Stimulated activated naive B cell treated with anti-CD40 and anti-IgM and Interleukin-4, amounts not matched to agents 10 μg/mL and 1 μg/mL and 100 μg/mL, for 72 hours (primary cell): ENCODE data around the gene TMEM259.

Experiments
- ATAC-seq, 2 donors: fragments of 150-1000 bp; cut with Tn5 transposase; replicated peaks; 2 replicates each; pipeline ENCODE4 v1.10.0; 2021; ENCODE audit warnings: moderate library complexity in 1 of 2
- DNase-seq: peaks from one replicate; pipeline ENCODE4 v3.0.0; 2021
- H3K27ac Mint-ChIP-seq: one replicate; pipeline ENCODE4 v1.8.0; 2022; ENCODE audit warnings: mild to moderate bottlenecking, mixed read lengths
- H3K27me3 Mint-ChIP-seq, 2 donors: one replicate each; pipeline ENCODE4 v1.8.0; 2022; ENCODE audit warnings: mixed read lengths in 2 of 2
- H3K36me3 Mint-ChIP-seq, 2 donors: one replicate each; pipeline ENCODE4 v1.8.0; 2022; ENCODE audit warnings: mixed read lengths in 2 of 2, mild to moderate bottlenecking in 1 of 2
- H3K4me1 Mint-ChIP-seq, 2 donors: one replicate each; pipeline ENCODE4 v1.8.0; 2022; ENCODE audit warnings: mixed read lengths in 2 of 2, mild to moderate bottlenecking in 1 of 2
- H3K4me3 Mint-ChIP-seq, 2 donors: one replicate each; pipeline ENCODE4 v1.8.0; 2022; ENCODE audit warnings: mild to moderate bottlenecking in 2 of 2, mixed read lengths in 2 of 2, moderate library complexity in 1 of 2
- H3K9me3 Mint-ChIP-seq, 2 donors: one replicate each; pipeline ENCODE4 v1.8.0; 2022; ENCODE audit warnings: mixed read lengths in 2 of 2, mild to moderate bottlenecking in 1 of 2

TMEM259 gene

GRCh38 chr19:1020868-1021425, at the start of gene TMEM259:
TMEM259 (minus strand) TSS chr19:1021123; CDS start chr19:1020996, 127 bp downstream.
- H3K9me3 Mint-ChIP-seq = no peaks in the 10 kb centered on the region
- ATAC-seq = peak; percentile 86 to 93
- peaks cover 26 to 52% of the 10 kb centered on the region in 2 donors for H3K4me1 Mint-ChIP-seq
- H3K36me3 Mint-ChIP-seq = peaks cover 18 to 27% of the 10 kb centered on the region in 2 donors
- peaks cover 0 to 6% of the 10 kb centered on the region in 2 donors for H3K27me3 Mint-ChIP-seq
- peak within 1 kb of the TSS; percentile 100 for H3K27ac Mint-ChIP-seq
- H3K4me3 Mint-ChIP-seq = peak within 1 kb of the TSS; percentile 85 to 96
- peak; percentile 95 for DNase-seq

DNA sequence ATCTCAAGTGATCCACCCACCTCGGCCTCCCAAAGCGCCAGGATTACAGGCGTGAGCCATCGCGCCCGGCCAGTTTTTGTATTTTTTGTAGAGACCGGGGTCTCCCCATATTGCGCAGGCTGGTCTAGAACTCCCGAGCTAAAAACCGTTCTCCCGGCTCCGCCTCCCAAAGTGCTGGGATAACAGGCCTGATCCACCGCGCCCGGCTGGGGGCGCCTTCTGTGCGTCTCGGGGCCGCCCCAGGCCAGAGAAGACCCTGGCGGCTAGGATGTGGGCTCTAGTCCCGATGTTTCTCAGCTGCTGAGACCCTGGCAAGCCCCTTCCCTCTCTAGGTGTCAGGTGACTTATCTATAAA, 49.6 kb upstream of the TMEM259 start:
- ATAC-seq (no peak), DNase-seq (no peak)
- no peaks in the 10 kb centered on the region for H3K9me3 Mint-ChIP-seq
- H3K27me3 Mint-ChIP-seq = no peaks in the 10 kb centered on the region
- H3K27ac Mint-ChIP-seq = no peak overlapping the region
- H3K4me3 Mint-ChIP-seq = no peak overlapping the region
- peaks cover 32 to 57% of the 10 kb centered on the region in 2 donors for H3K4me1 Mint-ChIP-seq
- peaks cover 31 to 37% of the 10 kb centered on the region in 2 donors for H3K36me3 Mint-ChIP-seq

DNA sequence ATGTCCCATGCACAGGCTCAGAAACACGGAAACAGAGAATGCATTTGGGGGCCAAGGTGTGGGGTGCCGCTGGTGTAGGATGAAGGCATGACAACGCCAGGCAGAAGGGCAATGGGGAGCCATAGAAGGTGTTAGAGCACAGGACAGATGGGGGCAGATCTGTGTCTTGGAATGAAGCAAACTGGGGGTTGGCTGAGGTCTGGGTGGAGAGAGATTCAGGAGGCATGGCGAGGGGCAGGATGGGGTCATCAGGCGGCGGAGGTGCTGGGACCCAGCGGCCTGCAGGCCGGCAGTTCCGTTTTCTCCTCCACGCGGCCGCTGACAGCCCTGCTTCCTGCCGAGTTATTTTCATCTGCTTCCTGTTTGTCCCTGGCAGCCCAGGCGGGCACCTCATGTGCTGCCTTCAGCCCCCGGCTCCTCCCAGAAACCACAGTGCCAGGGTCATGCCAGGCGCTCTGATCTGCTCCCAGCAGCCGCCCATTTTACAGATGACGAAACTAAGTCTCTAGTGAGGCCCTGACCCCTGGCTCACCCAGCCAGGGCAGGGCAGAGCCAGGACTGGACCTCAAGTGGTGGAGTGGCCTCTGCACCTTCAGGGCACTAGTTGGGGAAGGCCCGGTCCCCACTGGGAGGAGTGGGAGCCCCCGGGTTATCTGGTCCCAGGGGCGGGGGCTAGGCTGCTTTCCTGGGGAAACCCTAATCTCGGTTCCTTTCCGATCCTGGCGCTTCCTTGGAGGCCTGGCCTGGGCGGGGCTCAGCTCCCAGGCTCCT, 48.3 kb upstream of the TMEM259 start:
- H3K27ac Mint-ChIP-seq = peak overlapping the region; percentile 95
- H3K9me3 Mint-ChIP-seq = no peaks in the 10 kb centered on the region
- H3K4me3 Mint-ChIP-seq = peak overlapping the region; percentile 91
- no peaks in the 10 kb centered on the region for H3K27me3 Mint-ChIP-seq
- ATAC-seq (peak; percentile 41 to 42), DNase-seq (peak; percentile 60)
- H3K4me1 Mint-ChIP-seq = peaks cover 42 to 63% of the 10 kb centered on the region in 2 donors
- peaks cover 28 to 33% of the 10 kb centered on the region in 2 donors for H3K36me3 Mint-ChIP-seq

DNA sequence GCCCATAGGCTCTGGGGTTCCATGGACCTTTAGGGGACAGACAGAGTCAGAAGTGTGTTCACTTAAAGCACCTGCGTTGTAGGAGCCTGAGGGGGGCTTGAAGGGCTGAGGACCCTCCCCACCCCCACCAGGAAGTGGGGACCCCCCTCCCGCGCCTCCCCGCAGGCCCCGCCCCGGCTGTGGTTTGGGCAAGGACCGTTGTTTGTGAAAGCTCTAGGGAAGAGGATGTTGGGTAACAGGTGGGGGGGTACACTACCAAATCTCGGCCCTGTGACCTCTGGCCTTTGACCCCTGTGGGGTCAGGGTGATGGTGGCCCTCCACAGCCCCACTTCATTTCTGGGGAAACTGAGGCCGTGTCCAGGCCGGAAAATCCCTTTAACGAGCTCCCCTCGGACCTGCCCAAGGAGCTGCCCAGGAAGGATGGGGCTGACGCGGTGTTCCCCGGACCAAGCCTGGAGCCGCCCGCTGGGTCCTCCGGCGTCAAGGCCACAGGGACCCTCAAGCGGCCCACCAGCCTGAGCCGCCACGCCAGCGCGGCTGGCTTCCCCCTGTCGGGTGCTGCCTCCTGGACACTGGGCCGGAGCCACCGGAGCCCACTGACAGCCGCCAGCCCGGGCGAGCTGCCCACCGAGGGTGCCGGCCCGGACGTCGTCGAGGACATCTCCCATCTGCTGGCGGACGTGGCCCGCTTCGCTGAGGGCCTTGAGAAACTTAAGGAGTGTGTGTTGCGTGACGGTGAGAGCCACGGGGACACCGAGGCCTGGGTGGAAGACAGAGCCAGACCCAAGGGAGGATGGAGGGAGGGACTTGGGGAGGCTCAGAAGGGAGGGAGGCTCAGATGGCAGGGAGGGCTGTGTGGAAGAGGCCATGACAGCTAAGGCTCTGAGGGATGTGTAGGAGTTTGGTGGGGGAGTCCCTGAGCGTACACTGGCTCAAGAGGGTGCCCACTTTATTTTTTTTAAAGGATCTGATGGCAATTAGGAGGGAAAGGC, 47.4 kb upstream of the TMEM259 start:
- peak overlapping the region; percentile 97 for H3K27ac Mint-ChIP-seq
- ATAC-seq = peak; percentile 15 to 30
- peaks cover 45 to 61% of the 10 kb centered on the region in 2 donors for H3K4me1 Mint-ChIP-seq
- DNase-seq = no peak
- H3K27me3 Mint-ChIP-seq = no peaks in the 10 kb centered on the region
- peaks cover 32 to 37% of the 10 kb centered on the region in 2 donors for H3K36me3 Mint-ChIP-seq
- H3K9me3 Mint-ChIP-seq = peaks cover 0 to 2% of the 10 kb centered on the region in 2 donors
- H3K4me3 Mint-ChIP-seq = peak overlapping the region; percentile 91

DNA sequence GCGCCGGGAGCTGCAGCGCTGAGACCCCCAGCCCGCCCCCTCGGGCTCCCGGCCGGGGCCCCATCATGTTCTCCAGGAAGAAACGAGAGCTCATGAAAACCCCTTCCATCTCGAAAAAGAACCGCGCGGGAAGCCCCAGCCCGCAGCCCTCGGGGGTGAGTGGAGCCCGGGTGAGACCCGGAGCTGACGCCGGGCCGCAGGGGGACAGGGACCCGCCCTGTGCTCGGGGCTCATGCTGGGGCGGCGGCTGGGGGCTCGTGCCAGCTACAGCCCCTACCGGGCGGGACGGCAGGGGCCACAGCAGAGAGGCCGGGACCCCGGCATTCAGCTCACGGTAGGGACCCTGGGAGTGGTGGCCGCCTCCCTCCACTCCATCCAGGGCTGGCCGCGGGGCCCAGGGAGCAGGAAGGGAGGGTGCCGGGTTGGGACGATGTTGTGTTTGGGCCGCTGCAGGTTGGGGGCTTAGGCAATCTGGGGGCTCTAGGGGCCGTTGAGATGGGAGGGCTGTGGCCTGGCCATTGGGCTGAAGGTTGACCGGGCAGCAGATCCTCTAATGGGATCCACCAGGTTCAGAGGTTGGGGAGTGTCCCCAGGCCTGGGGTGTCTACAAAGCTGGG, 46.5 kb upstream of the TMEM259 start:
- peak overlapping the region; percentile 91 for H3K4me3 Mint-ChIP-seq
- peak overlapping the region; percentile 97 for H3K27ac Mint-ChIP-seq
- DNase-seq = no peak
- peaks cover 38 to 54% of the 10 kb centered on the region in 2 donors for H3K4me1 Mint-ChIP-seq
- H3K36me3 Mint-ChIP-seq = peaks cover 27 to 38% of the 10 kb centered on the region in 2 donors
- ATAC-seq = peak; percentile 49 to 57
- no peaks in the 10 kb centered on the region for H3K27me3 Mint-ChIP-seq
- H3K9me3 Mint-ChIP-seq = peaks cover 0 to 4% of the 10 kb centered on the region in 2 donors

GRCh38 chr19:1066748-1067340, 45.9 kb upstream of the TMEM259 start, which contains the start of gene ARHGAP45:
ARHGAP45 (plus strand) TSS chr19:1067167; CDS start chr19:1067406, 239 bp downstream.
- DNase-seq = peak; percentile 75
- Mint-ChIP-seq H3K4me3 (peak within 1 kb of the TSS; percentile 91), H3K27me3 (no peaks in the 10 kb centered on the region), H3K27ac (peak within 1 kb of the TSS; percentile 97), H3K4me1 (peaks cover 36 to 52% of the 10 kb centered on the region in 2 donors), H3K36me3 (peaks cover 28 to 35% of the 10 kb centered on the region in 2 donors), H3K9me3 (peaks cover 0 to 6% of the 10 kb centered on the region in 2 donors)
- ATAC-seq = peak; percentile 56 to 64

DNA sequence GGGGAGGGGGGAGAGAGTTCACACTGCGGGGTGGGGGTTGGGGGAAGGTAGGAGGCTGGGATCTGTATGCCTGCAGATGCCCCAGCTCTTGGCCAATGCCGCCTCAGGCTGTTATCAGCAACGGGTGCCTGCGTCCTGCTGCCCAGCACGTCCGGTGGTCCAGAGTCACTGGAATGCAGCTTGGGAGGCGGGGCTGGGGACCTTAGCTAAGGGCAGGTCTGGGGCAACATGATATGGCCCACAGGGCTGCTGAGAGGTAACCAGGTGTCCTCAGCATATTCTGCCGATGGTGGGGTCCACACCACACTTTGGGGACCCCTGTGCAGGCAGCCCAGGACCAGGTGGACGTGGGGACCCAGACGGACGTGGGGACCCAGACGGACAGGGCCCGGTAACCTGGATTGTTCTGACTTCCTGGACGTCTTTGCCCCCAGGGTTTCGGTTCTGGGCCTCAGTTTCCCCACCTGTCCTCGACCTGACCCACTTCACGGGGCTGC, 45.4 kb upstream of the TMEM259 start:
- ATAC-seq (no peak), DNase-seq (no peak)
- Mint-ChIP-seq H3K4me1 (peaks cover 33 to 50% of the 10 kb centered on the region in 2 donors), H3K4me3 (peak overlapping the region; percentile 91), H3K9me3 (peaks cover 0 to 6% of the 10 kb centered on the region in 2 donors), H3K27ac (peak overlapping the region; percentile 83), H3K27me3 (no peaks in the 10 kb centered on the region), H3K36me3 (peaks cover 29 to 36% of the 10 kb centered on the region in 2 donors)

DNA sequence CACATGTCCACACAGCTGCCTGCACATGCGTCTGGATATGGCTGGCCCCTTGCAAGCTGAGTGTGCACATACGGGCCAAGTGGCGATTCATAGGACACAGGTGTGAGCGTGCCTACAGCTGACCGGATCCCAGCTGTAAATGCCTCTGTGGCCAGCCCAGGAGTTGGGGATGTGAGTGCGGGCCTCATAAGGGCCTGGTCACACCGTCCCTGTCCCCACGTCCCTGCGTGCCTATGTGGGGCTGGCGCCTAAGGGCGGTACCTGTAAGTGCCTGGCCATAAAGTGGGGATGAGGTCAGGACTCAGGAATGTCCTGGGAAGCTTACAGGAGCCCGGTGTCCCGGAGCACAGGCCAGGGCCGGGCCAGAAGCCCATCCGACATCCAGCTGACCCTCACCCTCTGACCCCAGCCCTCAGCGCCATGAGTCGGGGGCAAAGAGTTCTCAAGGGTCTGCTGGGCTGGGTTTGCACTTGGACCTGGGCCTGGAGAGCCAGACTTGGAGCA, 44.7 kb upstream of the TMEM259 start:
- Mint-ChIP-seq H3K9me3 (peaks cover 0 to 6% of the 10 kb centered on the region in 2 donors), H3K4me1 (peaks cover 33 to 50% of the 10 kb centered on the region in 2 donors), H3K27me3 (no peaks in the 10 kb centered on the region), H3K36me3 (peaks cover 31 to 36% of the 10 kb centered on the region in 2 donors), H3K4me3 (peak overlapping the region; percentile 64 to 91), H3K27ac (peak overlapping the region; percentile 75)
- DNase-seq = no peak
- no peak for ATAC-seq

DNA sequence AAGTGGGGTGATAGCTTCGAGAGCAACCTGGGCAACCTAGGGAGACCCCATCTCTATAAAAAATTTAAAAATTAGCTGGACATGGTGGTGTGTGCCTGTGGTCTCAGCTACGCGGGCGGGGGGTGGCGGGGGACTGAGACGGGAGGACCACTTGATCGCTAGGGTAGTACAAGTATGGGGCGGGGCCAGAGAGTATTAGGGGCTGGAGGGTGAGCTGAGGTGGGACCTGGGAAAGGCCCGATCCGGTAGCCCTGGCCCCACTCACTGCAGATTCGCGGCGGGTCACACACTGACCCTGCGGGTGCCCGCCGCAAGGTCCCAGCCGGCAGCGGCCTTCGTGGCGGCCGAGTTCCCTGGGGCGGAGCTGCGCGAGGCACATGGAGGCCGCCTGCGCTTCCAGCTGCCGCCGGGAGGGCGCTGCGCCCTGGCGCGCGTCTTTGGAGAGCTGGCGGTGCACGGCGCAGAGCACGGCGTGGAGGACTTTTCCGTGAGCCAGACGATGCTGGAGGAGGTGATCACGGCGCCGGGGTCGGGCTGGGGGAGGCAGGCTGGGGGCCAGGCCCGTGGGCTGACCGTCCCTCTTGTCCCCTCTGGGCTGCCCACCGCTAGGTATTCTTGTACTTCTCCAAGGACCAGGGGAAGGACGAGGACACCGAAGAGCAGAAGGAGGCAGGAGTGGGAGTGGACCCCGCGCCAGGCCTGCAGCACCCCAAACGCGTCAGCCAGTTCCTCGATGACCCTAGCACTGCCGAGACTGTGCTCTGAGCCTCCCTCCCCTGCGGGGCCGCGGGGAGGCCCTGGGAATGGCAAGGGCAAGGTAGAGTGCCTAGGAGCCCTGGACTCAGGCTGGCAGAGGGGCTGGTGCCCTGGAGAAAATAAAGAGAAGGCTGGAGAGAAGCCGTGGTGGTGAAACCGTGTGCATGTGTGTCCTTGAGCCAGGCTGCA, 44.0 kb upstream of the TMEM259 start:
- H3K27ac Mint-ChIP-seq = peak overlapping the region; percentile 34
- no peak for DNase-seq

GRCh38 chr19:1063909-1064660, 43.2 kb upstream of the TMEM259 start:
- H3K27ac Mint-ChIP-seq = peak overlapping the region; percentile 77
- H3K9me3 Mint-ChIP-seq = peaks cover 0 to 6% of the 10 kb centered on the region in 2 donors
- H3K27me3 Mint-ChIP-seq = no peaks in the 10 kb centered on the region
- H3K36me3 Mint-ChIP-seq = peaks cover 40 to 42% of the 10 kb centered on the region in 2 donors
- ATAC-seq (no peak), DNase-seq (no peak)
- H3K4me3 Mint-ChIP-seq = peak overlapping the region in 1 of 2 donors; percentile 44
- peaks cover 30 to 42% of the 10 kb centered on the region in 2 donors for H3K4me1 Mint-ChIP-seq

More for the DNA sequence above, 44.0 kb upstream of the TMEM259 start:
- H3K27me3 Mint-ChIP-seq = no peaks in the 10 kb centered on the region
- H3K9me3 Mint-ChIP-seq = peaks cover 0 to 6% of the 10 kb centered on the region in 2 donors
- peak; percentile 45 to 49 for ATAC-seq
- peak overlapping the region; percentile 43 to 91 for H3K4me3 Mint-ChIP-seq
- H3K4me1 Mint-ChIP-seq = peaks cover 33 to 50% of the 10 kb centered on the region in 2 donors
- peaks cover 37 to 39% of the 10 kb centered on the region in 2 donors for H3K36me3 Mint-ChIP-seq

- ATAC-seq (no peak), DNase-seq (no peak)
- H3K4me3 Mint-ChIP-seq = no peak overlapping the region
- H3K36me3 Mint-ChIP-seq = peaks cover 39% of the 10 kb centered on the region in 2 donors
- H3K9me3 Mint-ChIP-seq = peaks cover 0 to 9% of the 10 kb centered on the region in 2 donors
- no peaks in the 10 kb centered on the region for H3K27me3 Mint-ChIP-seq
- peaks cover 23 to 34% of the 10 kb centered on the region in 2 donors for H3K4me1 Mint-ChIP-seq
- H3K27ac Mint-ChIP-seq = peak overlapping the region; percentile 65
Measured at GRCh38 chr19:1063030-1063908, 42.3 kb upstream of the TMEM259 start.
